GM21619 (cell line): Measurements from ENCODE around the gene FOXO6.

Experiments used
- ATAC-seq: cut with Tn5 transposase; IDR thresholded peaks from one replicate; pipeline ENCODE4 v1.9.1; 2021; ENCODE audit not compliant: unreplicated experiment

Gene FOXO6

DNA sequence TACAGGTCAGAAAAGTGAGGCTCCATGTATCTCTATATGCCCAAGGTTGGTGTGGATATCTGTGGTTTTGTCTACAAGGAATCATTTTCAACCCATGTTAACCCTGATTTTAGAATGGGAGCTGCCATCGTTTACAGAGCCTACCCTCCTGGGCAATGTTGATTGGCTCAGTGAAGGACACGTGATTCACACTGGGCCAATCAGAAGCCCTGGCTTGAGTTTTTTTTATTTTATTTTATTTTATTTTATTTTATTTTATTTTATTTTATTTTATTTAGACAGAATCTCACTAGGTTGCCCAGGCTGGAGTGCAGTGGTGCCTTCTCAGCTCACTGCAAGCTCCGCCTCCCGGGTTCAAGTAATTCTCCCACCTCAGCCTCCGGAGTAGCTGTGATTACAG, 35.8 kb downstream of the FOXO6 start:
- no peak for ATAC-seq

DNA sequence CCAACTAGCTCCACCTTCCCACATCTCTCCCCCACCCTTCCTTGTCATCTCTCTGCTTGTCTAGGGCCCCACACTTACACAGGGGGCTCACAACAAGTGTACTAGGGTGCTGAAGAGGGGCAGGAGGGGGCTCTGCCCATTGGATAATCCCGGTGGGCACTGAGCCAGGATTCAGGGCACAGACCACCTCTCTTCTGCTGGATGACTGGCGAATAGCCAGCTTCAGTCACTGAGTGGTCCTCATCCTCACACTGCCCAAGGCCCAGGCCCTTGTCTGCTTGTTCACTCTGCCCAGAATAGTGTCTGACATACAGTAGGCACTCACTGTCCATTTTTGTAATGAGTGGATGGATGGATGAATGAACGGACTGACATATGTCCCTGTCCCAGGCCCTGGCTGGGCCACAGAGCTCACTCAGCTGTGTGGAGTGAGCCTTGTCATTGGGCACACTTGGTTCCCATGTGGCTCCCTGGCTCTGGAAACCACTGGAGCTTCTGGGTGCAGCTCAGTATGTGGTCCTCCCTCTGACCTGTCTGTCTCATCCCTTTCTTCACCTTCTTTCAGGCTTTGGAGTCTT, 36.6 kb downstream of the FOXO6 start:
- ATAC-seq, result no peak

DNA sequence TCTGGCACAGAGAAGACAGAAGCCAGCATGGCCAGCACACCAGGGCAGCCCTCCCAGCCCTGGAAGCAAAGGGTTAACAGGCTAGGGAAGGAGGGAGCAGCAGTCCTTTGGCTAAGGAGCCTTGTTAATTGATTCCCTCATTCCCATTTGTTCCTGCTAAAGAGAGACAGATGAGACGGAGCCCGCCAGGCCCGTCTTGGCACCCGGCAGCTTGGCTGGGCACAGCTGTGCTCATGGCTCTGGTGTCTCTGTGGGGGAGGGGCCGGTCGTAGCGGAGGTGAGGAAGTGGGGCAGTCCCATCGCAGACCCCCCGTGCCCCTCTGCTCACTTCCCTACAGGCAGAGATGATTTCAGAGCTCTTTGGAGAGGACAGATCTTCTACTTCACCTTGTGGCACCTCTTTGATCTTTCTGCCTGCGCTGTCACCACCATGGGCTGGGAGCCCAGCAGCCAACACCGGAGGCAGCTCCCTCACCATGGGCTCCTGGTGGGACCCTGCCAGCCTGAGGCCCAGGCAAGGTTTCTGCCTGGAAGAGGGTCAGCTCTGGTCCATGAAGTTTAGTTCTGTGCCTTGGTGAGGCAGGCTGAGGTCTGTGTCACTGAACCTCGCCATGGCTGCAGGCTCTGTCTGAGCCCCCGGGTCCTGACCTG, 38.0 kb downstream of the FOXO6 start:
- no peak for ATAC-seq

DNA sequence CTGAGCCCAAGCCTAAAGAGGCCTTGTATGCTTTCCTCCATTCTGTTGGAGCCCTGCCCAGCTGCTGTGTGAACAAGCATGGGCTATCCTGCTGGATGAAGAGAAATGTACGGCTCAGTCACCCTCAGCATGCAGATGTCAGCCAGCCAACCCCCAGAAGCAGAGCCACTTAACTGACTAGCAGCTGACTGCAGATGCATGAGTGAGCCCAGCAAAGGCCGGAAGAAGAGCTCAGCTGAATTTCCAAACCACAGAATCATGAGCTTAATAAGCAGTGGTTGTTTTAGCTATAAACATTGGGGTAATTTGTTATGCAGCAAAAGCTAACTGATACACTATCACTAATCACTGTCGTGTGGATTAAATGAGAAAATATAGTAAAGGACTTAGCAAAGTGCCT, 39.0 kb downstream of the FOXO6 start:
- ATAC-seq, result no peak

DNA sequence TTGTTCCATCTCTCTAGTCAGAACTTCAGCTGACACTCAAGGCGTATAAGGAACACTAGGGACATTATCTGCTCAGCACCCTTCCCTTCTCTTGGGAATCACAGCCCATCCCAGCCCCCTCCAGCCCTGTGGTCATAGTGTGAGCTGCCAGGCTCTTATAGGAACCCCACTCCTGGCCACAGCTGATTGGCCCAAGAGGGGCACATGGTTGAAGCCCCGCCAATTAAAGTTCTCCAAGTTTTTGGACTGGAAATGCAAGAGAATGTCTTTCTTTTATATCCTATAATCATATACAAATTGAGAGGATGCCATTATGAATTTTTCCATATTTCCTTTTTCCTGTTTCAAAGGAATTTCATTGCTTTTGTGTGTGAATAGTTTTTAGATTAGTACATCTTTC, 40.7 kb downstream of the FOXO6 start:
- no peak for ATAC-seq

GRCh38 chr1:41404308-41404761, 43.1 kb downstream of the FOXO6 start:
- no peak for ATAC-seq

DNA sequence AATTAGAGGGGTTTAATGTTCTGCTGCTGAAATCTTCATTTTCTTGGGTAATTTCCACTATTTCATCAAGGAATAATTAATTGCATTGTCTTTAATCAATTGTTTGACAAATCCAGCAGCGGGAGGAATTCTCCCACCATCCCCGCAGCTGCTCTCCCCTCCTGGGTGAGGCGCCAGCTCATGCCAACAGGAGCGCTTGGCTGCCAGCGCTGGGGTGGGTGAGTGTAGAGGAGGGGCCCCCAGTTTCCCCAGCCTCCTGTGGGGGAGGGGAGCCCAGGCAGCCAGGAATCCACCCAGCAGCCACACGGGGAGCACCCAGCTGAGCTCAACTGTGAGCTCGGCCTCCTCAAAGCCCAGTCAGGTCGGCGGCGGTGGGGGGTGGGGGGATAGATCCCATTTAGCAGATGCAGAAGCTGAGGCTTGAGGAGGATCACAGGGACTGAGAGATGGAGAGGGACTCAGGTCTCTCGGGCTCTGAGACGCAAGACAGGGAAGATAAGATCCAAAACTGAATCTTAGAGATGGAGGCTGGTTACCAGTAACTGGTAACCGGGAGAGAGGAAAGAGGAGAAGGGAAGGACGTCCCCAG, 46.5 kb downstream of the FOXO6 start:
- no peak for ATAC-seq

DNA sequence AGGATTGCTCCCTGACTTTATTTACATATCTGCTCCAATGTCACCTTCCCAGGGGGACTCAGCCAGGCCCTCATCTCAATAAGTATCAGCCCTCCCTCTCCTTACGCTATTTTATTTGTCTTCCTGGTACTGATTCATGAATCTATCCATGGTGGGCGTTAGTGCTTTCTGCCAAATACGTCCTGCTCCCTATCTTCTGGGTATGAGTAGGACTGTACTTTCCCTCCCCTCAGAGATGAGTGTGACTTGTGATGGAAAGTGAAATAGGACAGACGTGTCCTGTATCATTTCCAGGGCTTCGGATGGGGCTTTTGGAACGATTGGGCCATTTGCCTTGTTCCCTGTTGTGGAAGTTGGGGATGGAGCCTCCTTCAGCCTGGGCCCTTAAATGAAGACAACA, 47.5 kb downstream of the FOXO6 start:
- ATAC-seq, result no peak

GRCh38 chr1:41409825-41410224, 48.6 kb downstream of the FOXO6 start:
- ATAC-seq, result no peak

DNA sequence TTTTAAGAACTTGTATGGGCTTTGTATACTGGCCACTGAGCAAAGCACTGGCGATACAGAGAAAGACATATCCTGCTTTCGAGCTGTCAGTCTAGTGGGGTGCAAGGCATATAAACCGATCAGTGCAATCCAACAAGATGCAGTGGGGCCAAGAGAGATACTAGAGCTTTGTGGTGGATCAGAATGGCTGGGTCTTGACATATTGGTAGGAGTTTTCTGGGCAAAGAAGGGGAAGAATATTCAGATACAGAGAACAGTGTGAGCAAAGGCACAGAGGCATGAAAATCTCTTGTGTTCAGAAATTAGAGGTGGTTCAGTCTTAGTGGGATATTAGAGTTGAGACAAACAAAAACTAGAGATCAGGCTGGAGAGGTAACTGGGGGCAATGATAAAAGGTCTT, 49.2 kb downstream of the FOXO6 start:
- ATAC-seq, result no peak

GRCh38 chr1:41411229-41411628, 50.0 kb downstream of the FOXO6 start:
- no peak for ATAC-seq

GRCh38 chr1:41412748-41413147, 51.5 kb downstream of the FOXO6 start:
- no peak for ATAC-seq

- no peak for ATAC-seq
Measured at GRCh38 chr1:41413748-41414281, 52.6 kb downstream of the FOXO6 start.

DNA sequence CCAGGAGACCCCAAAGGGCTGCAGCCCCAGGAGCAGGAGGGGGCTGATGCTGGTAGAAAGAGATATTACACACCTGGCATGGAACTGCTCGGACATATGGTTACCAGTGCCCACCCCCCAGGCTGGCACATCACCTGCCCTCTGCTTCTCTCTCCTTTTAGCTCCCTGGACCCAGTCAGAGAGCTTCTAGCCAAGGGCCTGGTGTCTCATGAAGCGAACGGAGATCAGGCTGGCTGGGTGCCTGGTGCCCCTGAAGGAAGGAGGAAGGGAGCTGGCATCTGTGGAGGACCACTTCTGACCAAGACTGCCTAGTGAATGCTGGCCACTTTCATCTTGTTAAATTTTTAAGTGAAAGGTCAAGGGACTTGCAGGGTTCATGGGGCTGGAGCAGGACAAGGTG, 53.1 kb downstream of the FOXO6 start:
- ATAC-seq, result no peak

DNA sequence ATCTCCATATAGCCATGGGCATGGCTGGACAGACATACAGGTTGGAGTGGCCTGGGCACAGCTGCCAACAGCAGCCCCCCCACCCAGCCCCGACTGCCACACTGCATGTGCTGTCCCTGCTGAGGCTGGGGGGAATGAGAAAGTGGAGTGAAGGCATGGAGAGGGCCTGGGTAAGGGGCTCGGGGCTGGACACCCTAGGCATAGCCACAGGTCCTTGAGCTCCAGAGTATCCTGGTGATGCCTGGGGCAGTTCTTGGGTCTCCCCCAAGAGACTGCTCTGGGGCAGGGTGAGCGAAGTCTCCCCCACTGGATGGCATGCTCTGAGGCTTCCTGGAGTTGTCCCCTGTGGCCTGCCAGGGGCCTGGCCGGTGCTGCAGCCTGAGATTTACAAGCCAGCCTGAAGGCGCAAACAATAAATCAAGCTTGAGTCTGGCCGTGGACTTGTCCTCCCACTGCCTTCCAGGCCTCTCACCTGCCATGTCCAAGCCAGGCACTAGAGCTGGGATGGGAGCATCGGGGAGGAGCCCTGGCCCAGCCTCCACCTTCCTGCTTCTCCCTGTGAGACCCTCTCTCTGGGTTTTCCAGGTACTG, 53.6 kb downstream of the FOXO6 start:
- ATAC-seq, result no peak

DNA sequence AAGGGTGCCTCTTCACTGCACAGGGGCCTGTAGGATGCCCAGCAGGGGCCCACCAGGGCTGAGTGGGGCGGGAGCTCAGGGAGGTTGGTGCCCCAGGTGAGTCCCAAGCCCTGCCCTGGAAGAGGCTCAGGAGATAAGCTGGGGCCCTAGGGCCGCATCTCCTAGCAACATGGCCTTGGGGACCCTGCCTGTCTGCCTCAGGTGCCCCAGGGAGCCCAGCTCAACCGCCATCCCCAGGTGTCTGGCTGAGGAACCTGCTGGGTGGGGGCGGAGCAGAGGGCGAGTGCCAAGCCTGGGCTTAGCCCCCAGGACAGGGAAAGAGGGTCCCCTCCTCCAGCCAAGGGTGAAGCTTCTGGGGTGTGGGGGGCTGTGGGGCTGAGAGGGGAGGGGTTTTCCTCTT, 54.8 kb downstream of the FOXO6 start:
- no peak for ATAC-seq

DNA sequence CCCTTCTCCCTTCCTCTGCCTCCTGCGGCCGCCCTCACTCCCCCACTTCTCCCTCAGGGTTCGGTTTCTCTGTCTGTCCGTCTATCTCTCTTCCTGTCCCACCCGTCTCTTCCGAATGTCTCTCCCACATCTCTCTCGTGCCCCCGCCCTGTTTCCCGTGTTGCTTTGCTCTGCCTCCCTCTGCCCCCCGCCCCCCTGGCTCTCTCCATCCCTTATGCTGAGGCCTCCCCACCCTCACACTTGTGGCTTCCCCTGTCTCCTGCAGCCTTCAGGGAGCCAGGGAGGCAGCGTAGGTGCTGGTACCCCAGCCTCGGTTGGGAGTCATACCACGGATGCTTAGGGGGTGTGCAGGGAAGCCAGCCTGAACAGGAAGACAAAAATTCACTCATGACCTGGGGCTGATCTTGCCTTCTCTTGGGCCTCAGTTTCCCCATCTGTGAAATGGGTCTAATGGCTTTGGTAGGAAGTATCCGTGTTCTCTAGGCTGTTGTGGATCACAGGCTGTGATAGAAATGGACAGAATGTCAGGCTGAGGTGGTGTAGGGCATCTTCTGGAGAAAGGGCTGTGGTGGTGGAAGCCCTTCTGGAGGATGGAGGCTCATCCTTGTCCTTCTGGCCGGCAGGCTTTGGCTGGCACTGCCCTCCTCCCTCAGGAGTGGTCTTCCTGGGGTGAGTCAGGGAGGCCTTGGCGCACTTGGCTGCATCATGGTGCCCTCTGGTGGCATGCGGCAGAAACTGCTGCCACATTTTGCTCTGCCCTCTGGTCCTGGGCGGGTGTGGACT, 55.5 kb downstream of the FOXO6 start:
- no peak for ATAC-seq

GRCh38 chr1:41417335-41417682, 56.1 kb downstream of the FOXO6 start:
- no peak for ATAC-seq

DNA sequence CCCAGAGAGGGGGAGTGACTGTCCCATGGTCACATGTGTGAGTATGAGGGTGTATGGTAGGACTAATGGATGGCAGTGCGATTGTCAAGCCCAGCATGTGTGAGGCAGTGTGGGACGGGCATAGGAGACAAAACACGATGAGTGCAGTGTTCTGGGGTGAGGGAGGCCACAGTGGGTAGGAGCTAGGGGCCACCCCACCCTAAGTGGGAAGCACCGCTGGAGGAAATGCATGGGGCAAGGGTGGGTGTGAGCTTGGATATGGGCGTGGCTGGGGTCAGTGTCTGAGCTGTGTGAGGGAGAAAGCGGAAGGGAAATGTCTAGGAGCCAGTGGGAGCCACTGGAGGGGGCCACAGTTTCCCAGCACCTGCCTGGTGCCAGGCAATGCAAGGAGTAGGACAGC, 56.5 kb downstream of the FOXO6 start:
- ATAC-seq, result no peak

DNA sequence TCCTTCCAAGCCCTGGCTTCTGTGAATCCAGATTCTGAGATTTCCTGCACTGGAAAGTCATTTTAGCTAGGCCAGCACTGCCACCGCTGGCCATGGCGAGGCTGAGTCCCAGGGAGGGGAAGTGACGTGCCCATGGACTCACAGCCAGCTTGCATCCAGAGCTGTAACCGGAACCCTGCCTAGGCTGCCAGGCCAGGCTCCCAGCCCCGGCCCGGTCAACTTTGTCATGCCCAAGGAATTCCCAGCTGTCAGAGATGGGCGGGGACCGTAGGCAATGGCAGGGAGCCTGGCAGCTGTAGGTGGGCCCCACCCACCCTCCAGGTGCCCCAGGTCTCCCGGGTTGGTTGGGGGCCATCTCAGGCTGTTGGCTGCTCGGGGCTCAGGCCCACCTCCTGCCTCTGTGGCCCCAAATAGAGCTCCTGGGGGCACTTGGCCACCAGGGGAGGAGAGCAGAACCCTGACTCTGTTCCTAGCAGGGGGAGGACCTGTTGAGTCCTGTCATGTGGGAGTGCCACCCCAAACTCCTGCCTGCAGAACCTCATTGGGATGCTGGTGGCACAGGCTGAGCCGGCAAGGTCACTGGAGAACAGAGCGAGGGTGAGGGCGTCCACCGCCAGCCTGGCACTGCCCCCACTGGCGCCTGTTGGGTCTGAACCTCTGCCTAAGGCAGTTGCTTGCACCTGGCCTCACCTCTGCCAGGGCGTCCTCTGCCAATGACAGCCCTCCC, 57.8 kb downstream of the FOXO6 start:
- ATAC-seq, result no peak
